PC-9 (cell line): ENCODE measurements around the gene GPT2. TPM values are rescaled to one million over a fixed set of nuclear protein-coding genes. Genes with fewer than 3 reads are reported as not detected.

Experiments
- BruUV-seq: library from RNA; stranded (reverse); fragments of 400-500 nt; replicated peaks from 2 replicates; lab custom pipeline; 2021; lab: Mats Ljungman, UMichigan
- CTCF ChIA-PET: fragments of 300-600 bp; sonication (Branson Sonifier 250); formaldehyde crosslinking; loops from one replicate; lab custom pipeline; 2022; ENCODE audit warnings: antibody characterized with exemption; lab: Charles Lee
- POLR2A ChIA-PET: fragments of 300-600 bp; sonication (Branson Sonifier 250); formaldehyde crosslinking; loops from one replicate; lab custom pipeline; 2022; ENCODE audit warnings: antibody characterized with exemption; ENCODE audit not compliant: unreplicated experiment; lab: Charles Lee
- DNase-seq, 2 experiments: peaks; one replicate each; pipeline versions ENCODE4 v3.0.0 to v3.0.0-alpha.2; 2015 to 2022; ENCODE audit warnings: mixed read lengths in 1 of 2
- H2AFZ ChIP-seq: fragments of 200-600 bp; sonication (generic); 2 replicates; pipeline ENCODE4 v1.8.1; 2017; ENCODE audit warnings: antibody characterized with exemption
- H3F3A ChIP-seq: fragments of 200-600 bp; sonication (generic); 2 replicates; pipeline ENCODE4 v1.8.1; 2017; ENCODE audit warnings: antibody characterized with exemption, mild to moderate bottlenecking, low read depth; ENCODE audit not compliant: insufficient read depth
- H3K27ac ChIP-seq: fragments of 200-600 bp; sonication (generic); 2 replicates; pipeline ENCODE4 v1.6.1; 2016; ENCODE audit warnings: mixed run types
- H3K27me3 ChIP-seq: fragments of 200-600 bp; sonication (generic); 2 replicates; pipeline ENCODE4 v1.6.1; 2016; ENCODE audit warnings: low read depth, mixed run types; ENCODE audit not compliant: insufficient read depth
- H3K36me3 ChIP-seq: fragments of 200-600 bp; sonication (generic); 2 replicates; pipeline ENCODE4 v1.6.1; 2016; ENCODE audit warnings: low read depth, mixed run types
- H3K4me1 ChIP-seq: fragments of 200-600 bp; sonication (generic); replicated peaks from 2 replicates; pipeline ENCODE4 v1.6.1; 2016; ENCODE audit warnings: mixed run types; ENCODE audit not compliant: insufficient read depth
- H3K4me2 ChIP-seq: fragments of 200-600 bp; sonication (generic); 2 replicates; pipeline ENCODE4 v1.6.1; 2017; ENCODE audit warnings: mixed run types
- H3K4me3 ChIP-seq: fragments of 200-600 bp; sonication (generic); 2 replicates; pipeline ENCODE4 v1.6.1; 2016; ENCODE audit warnings: mixed run types
- H3K79me2 ChIP-seq: fragments of 200-600 bp; sonication (generic); 2 replicates; pipeline ENCODE4 v1.6.1; 2017; ENCODE audit warnings: low read depth, mixed run types
- H3K9me2 ChIP-seq: fragments of 200-600 bp; sonication (generic); 2 replicates; pipeline ENCODE4 v1.8.1; 2017; ENCODE audit warnings: mild to moderate bottlenecking; ENCODE audit not compliant: insufficient read depth
- H3K9me3 ChIP-seq: fragments of 200-600 bp; sonication (generic); 2 replicates; pipeline ENCODE4 v1.8.1; 2016; ENCODE audit warnings: low read depth; ENCODE audit not compliant: insufficient read depth
- H4K20me1 ChIP-seq: fragments of 200-600 bp; sonication (generic); 2 replicates; pipeline ENCODE4 v1.8.1; 2017; ENCODE audit not compliant: insufficient read depth
- EZH2 ChIP-seq: fragments of 200-600 bp; sonication (generic); IDR thresholded peaks from 2 replicates; pipeline ENCODE4 v1.8.0; 2017; ENCODE audit warnings: antibody characterized with exemption, low read depth
- intact Hi-C: fragments of 100-400 bp; cut with micrococcal nuclease; formaldehyde crosslinking; loops from one replicate; pipeline ENCODE4 v1.10.0; 2022; ENCODE audit not compliant: unreplicated experiment
- total RNA-seq: library from RNA; stranded (reverse); gene quantifications from 2 replicates; pipeline ENCODE4 v1.2.3, GENCODE V29; 2021
- TF ChIP-seq, protein P1 (sequence below): fragments of 200-600 bp; sonication (generic); conservative IDR thresholded peaks from 2 replicates; pipeline ENCODE4 v1.6.1; 2017; ENCODE audit warnings: mixed run types, antibody characterized with exemption, mild to moderate bottlenecking, moderate library complexity

GPT2 gene
- total RNA-seq, 1 experiment from 2014 or later = 67.2 TPM

DNA sequence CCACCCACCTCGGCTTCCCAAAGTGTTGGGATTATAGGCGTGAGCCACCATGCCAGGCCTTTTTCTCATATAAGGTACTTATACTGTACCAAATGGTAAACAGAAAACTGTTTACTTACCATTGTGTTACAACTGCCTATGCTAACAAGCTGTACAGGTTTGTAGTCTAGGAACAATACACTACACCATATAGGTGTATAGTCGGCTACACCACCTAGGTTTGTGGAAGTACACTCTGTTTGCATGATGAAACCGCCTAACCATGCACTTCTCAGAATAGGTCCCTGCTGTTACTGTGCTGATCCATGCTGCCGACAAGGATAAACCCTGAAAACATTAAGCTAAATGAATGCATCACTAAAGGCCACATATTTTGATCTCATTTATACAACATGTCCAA is 70.4 kb downstream of the GPT2 start:
- H3K9me2 ChIP-seq = no peaks in the 10 kb centered on the region
- H2AFZ ChIP-seq = no peak overlapping the region
- H3K4me3 ChIP-seq = no peak overlapping the region
- H3F3A ChIP-seq = peaks cover 19% of the 10 kb centered on the region
- H3K27me3 ChIP-seq = no peaks in the 10 kb centered on the region
- H3K4me2 ChIP-seq = no peak overlapping the region
- H3K79me2 ChIP-seq = 0 out of 2 replicates have a peak, but pooled peaks cover under 1% of the 10 kb centered on the region
- POLR2A ChIA-PET = interaction anchor here (0.6 kb wide), 1 partner anchor 737 kb away, joined by 5 read pairs; no protein-coding TSS in a partner anchor
- H4K20me1 ChIP-seq = peaks cover 14% of the 10 kb centered on the region
- H3K36me3 ChIP-seq = peaks cover 41% of the 10 kb centered on the region
- no peak for DNase-seq
- no peak for TF ChIP-seq EZH2
- TF ChIP-seq, protein P1, sequence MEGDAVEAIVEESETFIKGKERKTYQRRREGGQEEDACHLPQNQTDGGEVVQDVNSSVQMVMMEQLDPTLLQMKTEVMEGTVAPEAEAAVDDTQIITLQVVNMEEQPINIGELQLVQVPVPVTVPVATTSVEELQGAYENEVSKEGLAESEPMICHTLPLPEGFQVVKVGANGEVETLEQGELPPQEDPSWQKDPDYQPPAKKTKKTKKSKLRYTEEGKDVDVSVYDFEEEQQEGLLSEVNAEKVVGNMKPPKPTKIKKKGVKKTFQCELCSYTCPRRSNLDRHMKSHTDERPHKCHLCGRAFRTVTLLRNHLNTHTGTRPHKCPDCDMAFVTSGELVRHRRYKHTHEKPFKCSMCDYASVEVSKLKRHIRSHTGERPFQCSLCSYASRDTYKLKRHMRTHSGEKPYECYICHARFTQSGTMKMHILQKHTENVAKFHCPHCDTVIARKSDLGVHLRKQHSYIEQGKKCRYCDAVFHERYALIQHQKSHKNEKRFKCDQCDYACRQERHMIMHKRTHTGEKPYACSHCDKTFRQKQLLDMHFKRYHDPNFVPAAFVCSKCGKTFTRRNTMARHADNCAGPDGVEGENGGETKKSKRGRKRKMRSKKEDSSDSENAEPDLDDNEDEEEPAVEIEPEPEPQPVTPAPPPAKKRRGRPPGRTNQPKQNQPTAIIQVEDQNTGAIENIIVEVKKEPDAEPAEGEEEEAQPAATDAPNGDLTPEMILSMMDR = no peak
- no peak overlapping the region for H3K27ac ChIP-seq
- H3K4me1 ChIP-seq = no peaks in the 10 kb centered on the region
- BruUV-seq = no TSS peak
- intact Hi-C loops = no loop called here
- no peaks in the 10 kb centered on the region for H3K9me3 ChIP-seq
- CTCF ChIA-PET = no interaction called here

DNA sequence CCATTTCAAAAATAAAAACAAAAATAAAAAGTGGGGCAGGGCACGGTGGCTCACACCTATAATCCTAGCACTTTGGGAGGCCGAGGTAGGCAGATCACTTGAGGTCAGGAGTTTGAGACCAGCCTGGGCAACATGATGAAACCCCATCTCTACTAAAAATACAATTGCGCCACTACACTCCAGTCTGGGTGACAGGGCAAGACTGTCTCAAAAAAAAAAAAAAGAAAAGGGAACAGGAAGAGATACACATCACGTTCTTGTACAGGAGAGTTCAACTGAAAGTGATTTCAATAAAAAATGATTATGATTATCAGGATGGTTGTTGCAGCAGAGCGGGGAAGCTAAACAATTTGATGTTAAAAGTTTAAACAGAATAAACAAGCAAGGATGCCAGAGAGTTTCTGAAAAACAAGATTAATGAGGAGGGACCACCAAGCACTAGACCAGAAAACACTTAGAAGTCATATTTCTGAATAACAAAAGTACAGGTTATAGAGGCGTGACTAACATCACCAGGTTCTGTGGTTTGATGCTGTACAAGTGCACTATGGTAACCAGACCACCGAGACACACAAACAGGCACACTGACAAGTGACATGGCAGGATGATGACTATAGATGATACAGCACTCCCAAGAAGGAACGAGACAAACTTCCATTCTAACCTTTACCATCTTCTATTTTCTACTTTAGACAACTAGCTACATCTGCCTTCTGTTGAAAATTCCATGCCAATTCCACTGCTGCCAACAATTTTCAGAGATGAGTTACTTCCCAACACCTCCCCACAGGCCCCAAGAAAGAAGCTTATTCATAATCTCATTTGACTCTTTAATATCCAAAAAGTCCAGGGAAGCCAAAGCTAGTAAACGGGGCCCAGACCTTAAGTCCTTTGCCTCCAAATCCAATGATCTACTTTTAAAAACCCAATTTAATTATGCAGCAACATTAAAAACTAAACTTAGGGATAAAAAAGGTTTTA is 77.5 kb downstream of the GPT2 start:
- Histone ChIP-seq H3K27me3 (no peaks in the 10 kb centered on the region), H3F3A (0 out of 2 replicates have a peak, but pooled peaks cover 7% of the 10 kb centered on the region), H3K79me2 (peaks cover 21% of the 10 kb centered on the region), H3K9me2 (no peaks in the 10 kb centered on the region), H3K36me3 (peaks cover 68% of the 10 kb centered on the region), H3K4me2 (no peak overlapping the region), H2AFZ (no peak overlapping the region), H3K27ac (no peak overlapping the region), H4K20me1 (peaks cover 51% of the 10 kb centered on the region), H3K4me1 (no peaks in the 10 kb centered on the region), H3K4me3 (no peak overlapping the region), H3K9me3 (no peaks in the 10 kb centered on the region)
- intact Hi-C loops = no loop called here
- POLR2A ChIA-PET = no interaction called here
- DNase-seq = no peak
- BruUV-seq = no TSS peak
- CTCF ChIA-PET = no interaction called here
- no peak for TF ChIP-seq EZH2
- TF ChIP-seq, protein P1 = no peak

DNA sequence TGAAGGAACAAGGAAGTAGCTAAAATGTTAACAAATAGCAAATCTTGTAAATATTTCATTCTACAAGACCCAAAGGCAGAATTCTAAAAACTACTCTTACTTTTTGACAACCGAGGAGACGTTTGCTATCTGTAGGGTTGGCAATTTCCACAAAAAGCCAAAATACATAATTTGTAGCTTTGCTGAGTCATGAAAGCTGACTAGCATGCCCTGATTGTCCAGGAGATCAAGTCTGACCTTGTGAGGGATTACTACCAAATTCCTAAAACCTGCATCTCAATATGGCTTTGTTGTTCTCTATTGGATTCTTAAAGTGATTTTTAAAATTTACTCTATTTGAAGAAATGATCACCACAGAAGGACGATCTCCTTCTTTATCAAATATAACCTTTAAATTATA is 78.5 kb downstream of the GPT2 start:
- peaks cover 31% of the 10 kb centered on the region for H3K79me2 ChIP-seq
- BruUV-seq = no TSS peak
- H3K9me3 ChIP-seq = no peaks in the 10 kb centered on the region
- H4K20me1 ChIP-seq = peaks cover 50% of the 10 kb centered on the region
- H3K4me1 ChIP-seq = no peaks in the 10 kb centered on the region
- H3K36me3 ChIP-seq = peaks cover 72% of the 10 kb centered on the region
- H3K4me3 ChIP-seq = no peak overlapping the region
- peaks cover 5% of the 10 kb centered on the region; the same call in 1 of the 2 replicates for H3F3A ChIP-seq
- CTCF ChIA-PET = no interaction called here
- H3K27ac ChIP-seq = 0 out of 2 replicates have a peak overlapping the region, but pooled peaks have one; percentile 3
- H2AFZ ChIP-seq = no peak overlapping the region
- DNase-seq = no peak
- no peaks in the 10 kb centered on the region for H3K27me3 ChIP-seq
- intact Hi-C loops = no loop called here
- H3K4me2 ChIP-seq = no peak overlapping the region
- H3K9me2 ChIP-seq = no peaks in the 10 kb centered on the region
- POLR2A ChIA-PET = interaction anchor here (0.7 kb wide), 1 partner anchor 11 kb away, joined by 3 read pairs; no protein-coding TSS in a partner anchor
- no peak for TF ChIP-seq EZH2
- TF ChIP-seq, protein P1 = no peak
